Endometrial microvascular endothelial cells (primary cell): ENCODE measurements around the gene SFXN5. TPM values are rescaled to one million over a fixed set of nuclear protein-coding genes. Genes with fewer than 3 reads are reported as not detected.
"Not testable (repeated sequence)": the region's sequence is repeated elsewhere in the genome, so short reads cannot be mapped to it uniquely, and the experiment has no call there.

Source experiments
- in situ Hi-C: cut with HindIII; loops from 2 replicates; pipeline ENCODE4 v1.10.0; 2017; ENCODE audit warnings: low sequenced_read_pairs, low pct_unique_long_range_greater_than_20kb; ENCODE audit errors: inconsistent ontology term
- total RNA-seq: library from RNA; depleted of rRNA; stranded (reverse); fragments of >200 nt; gene quantifications from one replicate; pipeline ENCODE4 v1.2.3, GENCODE V29; 2015; ENCODE audit errors: inconsistent ontology term

Gene SFXN5
- 11.9 TPM for total RNA-seq

GRCh38 chr2:73071360-73072128 is at the start of gene SFXN5:
TSS of gene SFXN5 (minus strand) at chr2:73071712. CDS start at chr2:73071705, 7 bp downstream.
- in situ Hi-C loops: no loop called here

GRCh38 chr2:73119611-73120239 is 48.2 kb upstream of the SFXN5 start:
- in situ Hi-C loops: not testable (repeated sequence)

- in situ Hi-C loops: no loop called here
Measured at GRCh38 chr2:73117441-73117840, 45.9 kb upstream of the SFXN5 start.

- in situ Hi-C loops: no loop called here
Measured at GRCh38 chr2:73116182-73116960, 44.9 kb upstream of the SFXN5 start.

- in situ Hi-C loops: no loop called here
Measured at GRCh38 chr2:73114273-73114867, 42.9 kb upstream of the SFXN5 start.

GRCh38 chr2:73112913-73113854 is 41.7 kb upstream of the SFXN5 start, which contains the start of gene RAB11FIP5:
TSS of gene RAB11FIP5 (minus strand) at chr2:73112948. CDS start at chr2:73112777, 171 bp downstream.
- in situ Hi-C loops: no loop called here

- in situ Hi-C loops: no loop called here
Measured at GRCh38 chr2:73112026-73112912, 40.8 kb upstream of the SFXN5 start.

- in situ Hi-C loops: no loop called here
Measured at GRCh38 chr2:73111073-73112025, 39.8 kb upstream of the SFXN5 start.

- in situ Hi-C loops: no loop called here
Measured at GRCh38 chr2:73110168-73111072, 38.9 kb upstream of the SFXN5 start.

- in situ Hi-C loops: no loop called here
Measured at GRCh38 chr2:73109431-73110167, 38.1 kb upstream of the SFXN5 start.

GRCh38 chr2:73107211-73107926 is 35.9 kb upstream of the SFXN5 start:
- in situ Hi-C loops: no loop called here

GRCh38 chr2:73106791-73107190 is 35.3 kb upstream of the SFXN5 start:
- in situ Hi-C loops: no loop called here

GRCh38 chr2:73105511-73105971 is 34.0 kb upstream of the SFXN5 start:
- in situ Hi-C loops: no loop called here

GRCh38 chr2:73104933-73105332 is 33.4 kb upstream of the SFXN5 start:
- in situ Hi-C loops: no loop called here
